GM19035 (cell line): Measurements from ENCODE around the gene SMAD6.
"Not testable (repeated sequence)": the region's sequence is repeated elsewhere in the genome, so short reads cannot be mapped to it uniquely, and the experiment has no call there.

Source experiments
- ATAC-seq: cut with Tn5 transposase; IDR thresholded peaks from one replicate; pipeline ENCODE4 v1.9.1; 2021; ENCODE audit not compliant: unreplicated experiment

SMAD6 gene

DNA sequence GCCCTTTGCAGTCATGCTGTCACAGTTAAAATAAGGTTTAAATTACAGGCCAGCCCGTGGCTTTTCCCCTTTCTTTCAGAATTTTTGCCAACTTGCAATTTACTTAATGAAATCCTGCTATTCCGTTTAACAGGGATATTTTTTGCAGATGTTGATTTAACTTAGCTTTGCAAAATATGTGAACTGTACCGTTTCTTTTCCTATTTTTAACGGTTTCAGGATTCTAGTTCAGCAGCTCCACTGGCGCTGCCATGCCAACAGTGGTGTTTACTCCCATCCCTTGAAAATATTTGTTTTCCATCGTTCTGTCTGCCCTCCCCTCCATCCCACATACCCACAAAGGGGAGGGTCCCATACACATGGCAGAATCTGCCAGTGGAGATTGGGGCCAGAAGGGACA, 54.3 kb downstream of the SMAD6 start:
- ATAC-seq = no peak

DNA sequence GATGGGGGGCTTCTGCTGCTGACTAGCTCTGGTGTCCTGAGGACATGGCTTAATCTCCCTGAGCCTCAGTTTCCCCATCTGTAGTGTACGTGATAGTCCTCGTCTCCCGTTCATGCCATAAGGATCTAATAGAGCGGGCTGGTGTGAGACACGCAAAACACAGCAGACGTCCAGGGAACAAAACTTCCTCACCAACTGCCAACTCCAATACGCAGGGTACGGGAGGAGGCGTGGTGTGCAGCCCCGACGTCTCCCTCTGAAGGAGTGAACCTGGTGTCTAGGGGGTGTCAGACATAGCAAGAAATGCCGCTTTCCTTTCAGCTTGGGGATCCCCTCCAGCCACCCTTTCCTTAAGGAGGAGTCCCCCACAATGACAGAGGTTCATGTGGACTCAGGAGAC, 55.0 kb downstream of the SMAD6 start:
- ATAC-seq = no peak

DNA sequence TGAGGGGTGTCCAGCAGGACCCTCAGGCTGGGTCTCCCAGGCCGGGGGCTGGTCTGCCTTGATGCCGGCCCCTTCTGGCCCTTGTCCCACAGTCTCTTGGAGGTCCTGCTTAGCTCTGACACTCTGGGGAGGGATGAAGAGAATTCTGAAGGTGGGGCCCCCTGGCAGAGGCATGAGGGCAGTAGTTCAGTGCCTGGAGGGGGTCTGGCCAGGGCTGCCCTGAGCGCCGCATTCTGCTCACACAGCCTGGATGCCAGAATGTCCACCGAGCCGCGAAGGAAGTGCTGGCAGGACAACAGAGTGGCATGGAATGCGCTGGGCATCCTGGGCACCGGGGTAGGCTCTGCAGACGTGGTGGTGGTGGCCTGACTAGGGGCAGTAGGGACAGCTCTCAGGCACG, 55.5 kb downstream of the SMAD6 start:
- ATAC-seq = no peak

DNA sequence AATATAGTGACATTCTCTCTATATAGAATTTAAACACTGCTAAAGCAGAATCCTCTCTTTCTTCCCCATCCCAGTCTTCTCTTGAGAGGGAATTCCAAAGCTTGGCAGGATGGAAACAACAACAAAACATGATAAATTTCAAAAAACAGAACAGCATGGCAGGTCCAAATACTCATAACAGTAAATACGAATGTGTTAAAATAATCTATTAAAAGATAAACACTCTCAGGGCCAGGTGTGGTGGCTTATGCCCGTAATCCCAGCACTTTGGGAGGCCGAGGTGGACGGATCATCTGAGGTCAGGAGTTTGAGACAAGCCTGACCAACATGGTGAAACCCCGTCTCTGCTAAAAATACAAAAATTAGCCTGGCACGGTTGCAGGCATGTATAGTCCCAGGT, 56.2 kb downstream of the SMAD6 start:
- not testable (repeated sequence) for ATAC-seq

DNA sequence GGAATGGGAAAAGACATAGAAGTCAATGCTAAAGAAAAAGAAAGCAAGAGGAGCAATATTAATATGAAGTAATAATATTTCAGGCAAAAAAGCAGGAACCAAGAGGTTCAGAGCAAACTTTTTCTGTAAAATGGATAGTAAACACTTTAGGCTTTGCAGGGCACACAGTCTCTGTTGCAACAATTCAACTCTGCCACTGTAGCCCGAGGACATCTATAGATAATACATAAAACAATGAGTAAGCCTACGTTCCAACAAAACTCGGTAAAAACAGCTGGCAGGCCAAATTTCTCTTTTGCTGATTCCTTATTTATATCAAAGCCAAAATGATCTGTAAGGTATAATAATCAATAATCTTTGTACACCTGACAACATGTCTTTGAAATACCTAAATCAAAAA, 56.8 kb downstream of the SMAD6 start:
- ATAC-seq = no peak

DNA sequence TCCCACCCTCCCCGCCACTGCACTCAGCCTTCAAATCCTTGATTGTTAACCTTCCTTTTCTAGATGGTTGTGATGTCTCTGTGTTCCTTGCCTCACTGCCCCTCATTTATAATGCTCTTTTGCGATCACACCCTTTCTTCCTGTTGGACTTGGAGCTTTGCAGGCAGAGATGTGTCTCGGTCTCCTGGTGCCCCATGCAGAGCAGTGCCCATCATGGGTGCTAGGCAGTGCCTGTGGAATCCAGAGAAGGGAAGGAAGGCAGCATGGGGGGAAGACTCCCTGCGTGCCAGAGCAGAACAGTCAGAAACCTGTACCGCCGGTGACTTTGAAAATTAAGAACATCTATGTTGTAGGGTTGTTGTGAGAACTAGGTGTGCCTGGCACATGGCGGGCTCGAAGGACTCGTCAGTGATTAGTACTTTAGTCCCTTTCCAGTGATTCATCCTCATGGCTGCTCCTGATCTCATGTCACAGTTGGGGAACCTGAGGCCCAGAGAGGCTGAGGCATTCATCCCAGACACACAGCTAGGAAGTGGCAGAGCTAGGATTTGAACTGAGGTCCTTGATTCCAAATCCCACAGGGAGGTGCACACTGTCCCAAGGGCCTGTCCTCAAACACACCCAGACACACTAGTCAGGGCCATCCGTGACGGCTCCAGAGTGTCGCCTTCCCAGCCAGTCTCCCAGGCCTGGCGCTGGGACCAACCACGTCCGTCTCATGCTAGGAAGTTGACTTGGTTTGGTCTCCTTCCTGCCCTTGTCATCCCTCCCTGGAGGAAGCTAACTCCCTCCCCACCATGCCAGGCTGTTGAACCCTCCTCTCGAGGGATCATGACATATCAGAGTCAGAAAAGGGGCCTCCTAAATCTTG, 58.3 kb downstream of the SMAD6 start:
- no peak for ATAC-seq

DNA sequence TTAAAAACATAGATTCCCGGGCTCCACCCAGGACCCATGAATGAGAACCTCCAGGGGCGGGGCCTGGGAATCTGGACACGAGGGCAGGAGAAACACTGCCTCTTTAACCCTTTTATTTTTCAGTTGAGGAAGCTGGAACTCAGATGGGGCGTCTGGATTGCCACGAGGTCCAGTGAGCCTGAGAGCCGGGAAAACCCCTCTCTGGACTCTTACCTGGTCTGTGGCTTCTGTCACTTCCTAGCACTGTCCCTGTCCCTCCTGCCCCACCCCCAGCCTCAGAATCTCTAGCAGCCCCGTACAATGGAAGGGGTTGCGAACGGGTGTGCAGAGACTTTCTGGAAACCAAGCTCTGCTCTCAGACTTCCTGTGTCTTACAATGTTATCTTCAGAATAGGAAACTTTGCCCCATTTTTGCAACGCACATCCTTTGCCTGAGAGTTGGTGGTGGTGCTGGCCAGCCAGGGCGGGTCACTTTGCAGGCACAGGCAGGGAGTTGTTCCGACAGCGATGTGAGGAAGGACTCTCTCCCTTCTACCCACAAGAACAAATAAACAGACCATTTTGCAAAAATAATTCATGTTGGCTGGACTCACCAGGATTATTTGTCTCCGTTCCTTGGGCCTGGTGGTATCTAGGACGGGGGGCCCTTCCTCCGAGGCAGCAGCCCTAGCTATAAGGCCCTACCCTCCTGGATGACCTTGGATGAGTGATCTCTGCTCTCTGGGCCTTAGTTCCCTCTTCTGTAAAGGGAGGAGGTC, 59.1 kb downstream of the SMAD6 start:
- ATAC-seq = no peak

DNA sequence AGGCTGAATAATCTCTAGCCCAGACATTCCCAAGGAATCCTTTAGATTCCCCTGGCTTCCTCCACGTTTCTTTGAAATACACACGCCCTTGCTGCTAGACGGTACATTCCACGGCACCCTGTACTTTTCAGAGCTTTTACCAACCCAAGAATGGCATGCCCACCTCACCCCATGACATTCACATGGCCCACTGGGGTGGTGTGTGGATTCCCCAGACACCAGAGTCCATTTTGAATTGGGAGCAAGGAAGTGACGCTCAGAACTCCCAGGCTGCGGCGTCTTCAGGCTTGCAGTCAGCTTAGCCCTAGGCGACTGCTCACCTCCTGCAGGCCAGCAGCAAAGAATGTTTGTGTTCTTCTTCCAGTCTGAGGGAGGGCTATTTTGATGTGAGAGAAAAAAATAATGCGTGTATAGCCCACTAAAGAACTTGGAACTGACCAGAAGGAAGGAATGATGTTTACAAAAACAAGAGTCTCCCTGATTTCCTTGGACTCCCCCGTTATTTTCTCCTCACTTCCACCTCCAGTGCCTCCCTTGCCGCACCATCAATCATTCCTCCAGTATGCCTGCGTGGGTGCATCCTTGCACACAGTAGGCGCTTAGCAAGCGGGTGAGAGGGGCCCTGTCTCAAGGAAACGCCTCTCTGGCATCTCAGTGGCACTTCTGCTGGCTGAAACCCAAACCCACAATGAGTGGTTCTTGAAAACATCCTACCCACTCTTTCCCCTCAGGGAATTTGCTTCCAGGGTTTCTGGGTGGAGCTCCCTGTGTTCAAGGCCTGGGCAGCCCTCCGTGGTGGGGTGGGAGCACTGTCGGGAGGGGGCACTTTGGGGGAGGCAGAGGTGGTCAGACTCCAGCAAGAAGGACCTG, 59.9 kb downstream of the SMAD6 start:
- ATAC-seq = no peak

DNA sequence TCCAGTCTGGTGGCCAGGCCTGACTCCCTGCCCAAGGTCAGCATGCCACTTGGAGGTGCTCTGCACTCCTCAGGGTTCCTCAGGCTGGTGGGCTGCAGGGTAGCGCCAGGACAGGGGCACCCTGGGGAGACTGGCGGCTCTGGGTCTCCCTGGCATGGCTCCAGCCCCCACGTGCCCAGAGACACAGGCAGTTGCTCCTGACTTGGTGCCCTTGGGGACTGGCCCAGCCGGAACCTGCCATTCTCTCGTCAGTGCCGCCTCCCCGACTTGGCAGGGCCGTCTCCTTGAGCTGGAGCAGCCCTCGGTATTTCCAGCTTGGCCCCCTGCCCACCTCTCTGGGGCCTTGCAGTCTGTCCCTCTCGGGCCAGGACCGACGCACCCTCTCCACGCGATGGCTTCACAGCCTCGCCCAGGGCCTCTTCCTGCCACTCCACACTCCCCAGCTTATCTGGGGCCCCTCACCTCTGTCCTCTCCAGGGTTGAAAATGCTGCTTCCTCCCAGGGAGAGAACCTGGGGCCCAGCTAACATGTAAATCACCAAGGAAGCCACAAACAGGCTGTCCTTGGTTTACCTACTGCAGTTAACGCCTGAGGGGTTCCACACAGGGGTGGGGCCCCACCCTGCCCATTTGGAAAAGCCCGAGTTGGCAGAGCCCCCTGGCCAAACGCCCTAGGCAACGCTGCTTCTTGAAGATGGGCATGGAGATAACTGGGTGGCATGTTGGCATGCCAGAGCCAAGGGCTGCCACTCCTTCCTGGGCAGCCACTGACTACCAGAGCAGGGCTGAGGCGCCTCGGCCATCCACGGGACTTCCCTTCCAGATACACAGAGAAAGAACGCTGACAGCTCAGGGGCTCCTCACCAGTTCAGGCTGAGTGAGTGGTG, 61.4 kb downstream of the SMAD6 start:
- no peak for ATAC-seq

DNA sequence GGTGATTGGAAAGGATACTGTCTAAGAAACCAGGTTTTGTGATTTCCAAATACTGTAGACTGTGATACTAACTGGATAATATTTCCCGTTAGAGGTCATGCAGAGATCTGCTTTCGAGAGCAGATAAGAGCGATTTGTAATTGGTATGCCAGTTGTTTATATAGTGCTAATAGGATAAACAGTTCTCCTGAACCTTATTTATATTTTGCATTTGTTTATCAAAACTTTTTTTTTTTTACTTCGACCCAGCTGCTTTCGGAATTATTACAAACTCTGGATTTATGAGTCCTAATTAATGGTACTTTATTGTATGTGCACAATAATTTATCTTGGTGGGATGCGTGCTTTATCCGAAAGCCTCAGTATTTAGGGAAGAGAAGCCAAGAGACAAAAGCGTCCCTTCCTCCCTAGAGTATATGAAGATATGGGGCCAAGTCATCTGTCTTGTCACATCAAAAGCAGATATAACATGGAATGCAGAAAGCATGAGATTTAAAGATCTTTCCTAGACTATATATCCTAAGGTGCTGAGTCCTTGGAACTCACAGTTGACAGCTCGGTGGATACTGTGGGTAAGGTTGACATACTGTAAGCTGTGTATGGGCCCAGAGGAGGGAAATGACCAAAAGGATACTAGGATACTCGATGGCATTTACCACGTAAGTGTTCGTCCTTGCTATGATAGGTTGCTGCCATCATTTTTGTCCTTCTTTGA, 62.2 kb downstream of the SMAD6 start:
- no peak for ATAC-seq

DNA sequence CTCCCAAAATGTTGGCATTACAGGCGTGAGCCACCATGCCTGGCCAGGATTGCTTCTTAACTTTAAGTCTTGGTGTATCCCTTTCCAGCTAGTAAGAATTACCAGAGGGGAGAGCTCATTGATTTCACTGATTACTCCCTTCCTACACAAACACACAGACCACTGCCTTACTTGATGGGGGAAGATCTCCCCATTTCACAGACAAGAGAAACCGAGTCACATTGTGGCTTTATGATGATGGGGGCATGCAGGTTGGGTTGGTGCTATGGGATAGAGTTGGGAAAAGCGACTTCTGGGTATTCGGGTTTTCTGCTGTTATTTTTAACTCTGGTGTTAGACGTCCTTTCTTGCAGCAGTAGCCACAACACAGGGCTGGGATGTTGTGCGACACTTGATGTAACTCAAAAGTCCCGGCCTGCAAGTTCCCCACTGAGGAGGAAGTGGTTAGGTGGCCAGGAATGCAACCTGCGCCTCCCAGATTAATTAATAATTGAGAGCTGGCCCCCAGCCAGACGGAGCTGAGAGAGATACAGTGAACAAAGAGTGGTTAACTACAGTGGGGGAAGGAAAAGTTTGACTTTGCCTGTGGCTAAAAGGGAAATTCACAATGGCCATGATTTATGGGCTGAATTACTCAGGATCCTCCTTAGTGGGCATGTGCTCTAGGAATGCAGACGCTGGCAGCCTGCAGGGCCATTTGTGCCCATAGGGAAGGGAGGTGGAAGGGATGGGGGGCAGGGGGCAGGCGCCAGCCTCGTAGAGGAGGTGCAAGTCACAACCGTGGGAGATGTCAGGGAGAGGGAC, 63.6 kb downstream of the SMAD6 start:
- ATAC-seq = no peak

DNA sequence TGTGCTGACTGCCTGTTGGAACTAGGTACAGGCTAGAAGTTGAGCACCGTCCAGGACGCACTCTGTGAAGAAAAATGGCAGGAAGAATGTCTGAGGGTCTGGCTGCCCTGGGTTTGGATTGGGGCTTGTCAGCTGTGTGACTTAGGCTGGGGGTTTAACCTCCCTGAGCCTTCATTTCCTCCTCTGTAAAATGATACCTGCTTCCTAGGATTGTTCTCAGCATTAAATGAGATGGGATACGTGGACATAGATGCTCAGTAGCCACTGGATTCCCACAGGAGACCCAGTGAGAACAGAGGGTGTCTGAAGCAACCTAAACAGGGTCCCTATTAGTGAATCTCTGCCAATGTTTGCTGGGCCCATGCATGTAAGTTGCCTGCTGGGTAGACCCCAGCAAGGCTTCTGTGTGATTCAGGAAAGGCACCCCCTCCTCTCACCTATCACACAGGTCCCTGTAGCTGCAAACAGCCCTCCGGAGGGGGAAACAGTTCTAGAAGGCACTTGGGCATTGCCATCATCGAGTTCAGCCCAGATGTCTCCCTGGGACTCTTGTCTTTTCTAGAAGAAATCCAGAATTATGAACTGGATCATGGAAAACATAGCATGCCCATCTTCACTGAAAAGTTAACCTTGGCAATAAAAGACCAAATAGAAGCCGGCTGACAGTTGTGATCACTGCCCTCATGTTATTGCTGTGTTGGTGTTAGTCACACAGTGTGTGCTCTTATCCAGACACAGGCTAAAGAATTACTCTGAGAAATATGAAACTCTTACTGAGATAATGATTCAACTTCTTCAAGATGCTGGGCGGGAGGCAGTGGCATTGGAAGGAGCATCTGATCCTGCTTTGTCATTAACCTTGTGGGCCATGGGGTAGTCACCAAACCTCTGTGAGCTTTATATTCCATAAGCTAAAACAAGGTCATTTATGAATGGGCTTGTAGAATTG, 64.5 kb downstream of the SMAD6 start:
- no peak for ATAC-seq

DNA sequence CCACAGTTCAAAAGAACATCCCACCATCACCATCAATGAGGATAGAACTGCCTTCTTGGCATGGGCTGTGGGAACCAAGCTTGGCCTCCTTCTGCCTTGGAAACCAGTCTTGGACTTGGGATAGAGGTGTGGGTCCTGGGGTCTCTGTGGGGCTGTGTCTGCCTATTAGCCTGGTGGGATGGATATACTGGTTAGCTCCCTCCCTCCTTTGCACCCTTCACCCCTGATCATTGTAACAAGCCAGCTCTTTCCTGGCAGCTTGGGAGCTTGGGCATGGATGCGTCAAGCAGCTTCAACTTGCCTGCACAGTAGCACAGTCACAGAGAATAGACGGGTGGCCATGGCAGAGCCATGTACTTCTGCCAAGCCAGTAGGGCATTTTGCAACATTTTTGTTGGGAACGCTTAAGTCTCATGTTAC, 65.2 kb downstream of the SMAD6 start:
- no peak for ATAC-seq

DNA sequence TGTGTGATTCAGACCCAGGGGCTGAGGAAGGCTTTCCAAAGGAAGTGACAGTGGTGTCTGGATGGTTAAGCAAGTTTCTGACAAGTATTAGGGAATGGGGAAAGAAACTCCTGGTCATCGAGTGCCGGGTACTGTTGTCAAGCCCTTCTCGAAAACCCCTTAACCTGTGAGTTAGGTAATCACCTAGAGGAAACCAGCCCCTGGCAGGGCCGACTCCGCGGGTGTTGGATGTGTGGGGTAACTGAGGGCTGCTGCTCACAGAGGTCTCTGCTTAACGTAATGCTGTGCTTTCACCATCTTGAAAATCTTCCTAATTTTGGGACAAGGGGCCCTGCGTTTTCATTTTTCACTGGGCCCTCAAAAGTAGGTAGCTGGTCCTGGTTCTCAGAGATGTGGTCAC, 67.0 kb downstream of the SMAD6 start:
- no peak for ATAC-seq

DNA sequence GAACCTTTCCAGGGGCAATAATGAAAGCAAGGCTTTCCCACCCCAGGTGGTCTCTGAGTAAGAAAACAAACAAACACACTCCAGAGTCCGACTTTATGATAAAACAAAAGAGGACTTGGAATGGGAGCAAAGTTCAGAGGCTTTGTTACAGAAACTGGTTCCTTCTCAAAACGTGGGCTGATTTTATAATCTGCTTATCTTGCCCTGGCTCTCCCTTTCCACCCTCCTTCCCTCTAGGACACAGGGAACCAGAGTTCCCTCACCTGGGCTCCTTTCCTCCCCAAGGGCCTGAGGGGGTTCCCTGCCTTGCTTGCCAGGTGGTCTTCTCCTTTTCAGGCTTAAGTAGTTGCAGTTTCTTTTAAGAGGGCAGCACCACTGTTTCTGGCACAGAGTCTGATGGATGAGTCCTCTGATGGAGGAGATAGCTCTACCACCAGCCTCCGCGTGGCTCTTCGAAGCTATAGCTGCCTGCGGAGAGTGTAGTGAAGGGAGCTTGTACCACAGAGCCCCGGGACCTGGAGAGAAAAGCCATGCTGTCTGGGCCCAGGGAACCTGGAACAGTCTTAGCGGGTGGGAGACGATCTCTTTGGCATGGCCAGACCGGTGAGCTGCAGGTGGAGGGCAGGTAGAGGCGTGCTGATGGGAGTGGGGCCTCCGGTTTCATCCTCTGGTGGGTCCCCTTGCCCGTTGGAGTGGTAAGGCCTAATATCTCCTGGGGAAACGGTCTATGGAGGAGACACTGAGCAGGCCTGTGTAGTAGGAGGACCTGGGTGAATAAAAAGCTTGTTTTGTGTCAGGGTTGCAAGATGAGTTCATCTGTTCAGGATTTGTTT, 68.7 kb downstream of the SMAD6 start:
- no peak for ATAC-seq

DNA sequence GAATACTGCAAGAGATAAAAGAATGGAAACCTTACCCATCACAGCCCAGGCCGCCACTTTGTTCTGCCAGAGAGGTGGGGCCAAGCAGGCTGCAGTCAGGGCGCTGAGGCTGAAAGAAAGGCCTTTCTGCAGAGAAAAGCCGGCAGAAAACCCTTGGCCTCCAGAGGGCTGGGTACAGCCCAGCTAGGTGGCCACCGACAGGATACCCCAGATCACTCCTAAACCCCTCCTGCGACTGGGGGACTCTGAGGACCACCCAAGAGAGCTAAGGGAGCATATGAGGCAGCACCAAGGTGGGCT, 69.3 kb downstream of the SMAD6 start:
- ATAC-seq = no peak

DNA sequence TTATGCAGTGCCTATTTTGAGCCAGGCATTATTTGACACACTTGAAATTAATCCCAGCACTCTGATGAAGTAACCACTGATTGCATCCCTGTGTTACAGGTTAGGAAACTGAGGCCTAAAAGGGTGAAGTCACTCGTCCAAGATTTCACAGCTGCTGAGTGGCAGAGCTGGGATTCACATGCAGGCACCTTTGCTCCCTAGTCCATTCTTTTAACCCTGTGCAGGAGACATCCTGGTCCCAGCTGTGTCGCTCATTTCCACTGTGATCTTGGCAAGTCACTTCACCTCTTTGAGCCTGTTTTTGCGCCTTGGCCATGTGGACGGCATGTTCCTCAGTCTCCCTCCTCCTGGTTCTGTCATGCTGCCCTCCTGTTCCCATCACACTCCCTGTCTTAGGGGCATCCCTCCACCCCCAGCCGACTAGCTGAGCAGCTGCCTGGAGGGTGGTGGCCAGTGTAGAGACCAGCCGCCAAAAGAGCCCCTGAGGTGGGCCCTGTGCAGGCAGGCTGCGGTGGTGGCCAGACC, 70.6 kb downstream of the SMAD6 start:
- ATAC-seq = no peak
